COLO668 (cell line): ENCODE measurements around the gene CCM2.
"Not testable (repeated sequence)": the region's sequence is repeated elsewhere in the genome, so short reads cannot be mapped to it uniquely, and the experiment has no call there.

ENCODE experiments used
- DNase-seq: peaks from one replicate; lab custom pipeline; 2025; ENCODE audit not compliant: unreplicated experiment; lab: John Stamatoyannopoulos, UW

CCM2 gene

DNA sequence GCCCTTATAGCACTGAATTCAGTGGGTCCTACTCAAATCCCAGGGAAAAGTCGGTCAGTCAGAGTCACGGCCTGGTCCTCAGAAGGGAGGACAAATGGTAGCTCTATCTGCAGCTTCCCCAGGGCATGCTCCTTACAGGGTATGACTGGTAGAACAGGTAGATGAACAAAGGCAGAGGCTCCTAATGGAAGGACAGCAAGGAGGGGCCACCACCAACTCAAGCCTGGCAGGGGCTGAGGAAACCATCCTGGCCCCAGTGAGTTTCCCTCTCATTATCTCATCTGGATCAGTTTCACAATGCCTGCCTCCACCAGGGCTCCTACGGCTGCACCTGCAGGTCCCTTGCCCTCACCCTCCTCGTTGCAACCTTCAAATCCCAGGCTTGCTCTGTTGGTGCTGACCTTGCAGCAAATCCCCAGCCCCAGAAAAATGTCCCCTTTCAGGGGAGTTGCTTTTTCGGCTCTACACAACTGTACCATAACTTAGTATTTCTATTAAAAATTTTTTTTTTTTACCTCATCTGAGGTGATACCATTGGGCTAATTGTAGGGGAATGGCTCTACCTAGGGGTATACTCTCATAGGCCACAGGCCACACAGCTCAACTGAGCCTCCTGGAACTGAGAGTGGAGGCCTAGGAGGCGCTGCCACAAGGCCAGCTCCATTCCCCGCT is 18.8 kb upstream of the CCM2 start:
- no peak for DNase-seq

GRCh38 chr7:44982535-44982923 is 17.5 kb upstream of the CCM2 start:
- DNase-seq: no peak

DNA sequence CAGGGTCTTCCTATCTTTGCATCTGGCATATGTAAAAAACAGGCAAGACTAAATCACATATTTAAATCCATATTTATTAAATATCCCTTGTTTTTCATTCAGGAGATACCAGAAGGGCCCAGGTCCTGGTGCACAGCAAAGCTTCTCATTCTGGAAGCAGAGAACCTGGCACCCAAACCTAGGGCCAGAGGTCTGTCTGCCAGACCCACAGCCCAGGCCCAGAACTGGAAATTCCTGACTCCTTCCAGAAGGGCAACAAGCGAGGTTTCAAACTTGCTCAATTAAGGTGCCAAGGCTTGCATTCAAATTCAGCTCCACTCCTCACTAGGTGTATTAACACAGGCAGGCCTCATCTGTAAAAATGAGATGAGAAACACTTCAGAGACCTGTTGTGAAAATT is 17.0 kb upstream of the CCM2 start:
- no peak for DNase-seq

DNA sequence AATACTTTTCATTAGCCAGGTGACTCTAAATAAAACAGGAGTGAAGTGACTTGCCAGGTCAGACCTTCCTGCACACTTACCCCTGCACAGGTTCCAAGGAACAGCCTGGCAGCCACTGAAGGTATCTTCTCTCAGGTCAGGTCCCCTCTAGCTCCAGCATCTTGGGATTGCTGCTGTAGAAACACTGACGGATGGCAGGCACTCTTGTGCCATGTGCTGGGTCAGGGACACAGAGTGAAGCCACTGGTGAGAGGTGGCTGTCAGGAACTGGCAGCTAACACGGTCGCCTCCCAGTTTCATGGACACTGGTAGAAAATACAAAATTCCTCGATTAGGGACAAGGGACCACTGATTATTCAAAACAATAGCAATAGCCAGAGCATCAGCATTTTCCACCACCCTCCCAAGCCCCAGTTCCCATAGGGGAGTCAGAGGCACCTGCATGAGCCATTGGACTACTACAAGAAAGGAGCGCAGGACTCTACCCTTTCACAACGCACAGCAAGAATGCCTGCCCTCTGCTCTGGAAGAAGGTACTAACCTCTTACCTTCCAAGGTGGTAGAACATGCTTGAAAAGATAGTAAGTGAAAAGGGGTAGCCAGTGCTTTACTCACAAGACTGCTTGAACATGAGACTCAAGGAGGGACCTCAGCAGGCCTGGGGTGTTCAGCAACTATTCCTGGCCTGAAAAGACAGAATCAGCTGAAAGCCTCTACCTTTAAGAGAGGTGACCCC is 16.1 kb upstream of the CCM2 start:
- DNase-seq: no peak

- DNase-seq: no peak
These were observed 15.6 kb upstream of the CCM2 start for GRCh38 chr7:44984478-44984758.

- no peak for DNase-seq
These were observed 14.8 kb upstream of the CCM2 start for GRCh38 chr7:44985033-44985695.

GRCh38 chr7:44985900-44986217 is 14.1 kb upstream of the CCM2 start:
- no peak for DNase-seq

DNA sequence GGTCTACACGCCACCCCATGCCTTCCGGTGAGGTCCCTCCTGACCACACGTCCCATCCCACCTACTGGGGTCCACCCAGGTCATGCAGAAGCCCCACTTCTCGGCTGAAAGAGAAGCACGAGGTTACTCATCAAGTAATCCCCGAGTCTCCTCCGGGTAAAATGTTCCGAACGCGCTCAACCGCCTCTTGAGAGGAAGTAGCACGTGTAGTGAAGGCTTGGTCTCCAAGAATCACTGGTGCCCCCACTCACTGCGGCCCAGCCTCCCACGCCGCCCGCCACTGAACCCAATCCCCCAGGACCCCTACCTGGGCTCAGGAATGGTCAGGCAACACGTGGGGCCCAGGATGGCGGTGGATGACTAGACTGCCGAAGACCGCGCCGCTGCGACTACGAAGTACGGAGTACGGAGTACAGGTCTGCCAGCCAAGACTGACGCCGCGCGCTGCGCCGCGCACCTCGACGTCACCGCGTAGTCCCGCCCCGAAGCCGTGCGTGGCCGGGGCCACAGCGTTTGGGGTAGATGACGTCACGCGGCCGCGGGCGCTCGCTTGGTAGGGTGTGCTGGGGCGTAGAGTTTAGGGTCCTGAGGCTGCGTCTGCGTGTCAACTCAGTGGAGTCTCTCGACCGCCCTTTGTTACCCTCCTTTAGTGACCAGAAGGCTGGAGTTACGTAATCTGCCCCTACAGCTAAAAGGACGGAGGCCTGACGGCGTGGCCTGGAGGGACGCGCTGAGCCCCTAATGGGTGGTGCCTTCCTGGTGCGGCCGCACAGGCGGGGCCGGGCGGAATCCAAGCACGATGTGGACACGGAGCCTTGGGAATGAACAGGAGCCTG is 13.6 kb upstream of the CCM2 start:
- DNase-seq: peak; percentile 99

DNA sequence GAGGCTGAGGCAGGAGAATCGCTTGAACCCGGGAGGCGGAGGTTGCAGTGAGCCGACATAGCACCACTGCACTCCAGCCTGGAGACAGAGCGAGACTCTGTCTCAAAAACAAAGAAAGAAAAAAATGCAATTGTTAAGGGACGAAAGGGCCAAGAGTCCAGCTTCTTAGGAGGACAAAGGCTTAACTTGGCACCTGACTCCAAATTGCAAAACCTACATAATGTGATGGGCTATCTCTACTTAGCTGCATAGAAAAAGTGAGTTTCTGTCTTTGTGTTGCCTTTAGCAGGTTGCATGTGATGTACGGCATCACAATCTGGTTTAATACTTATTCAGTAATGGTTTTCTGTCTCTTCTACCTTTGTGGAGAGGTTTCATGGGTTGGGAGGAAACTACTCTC is 12.5 kb upstream of the CCM2 start:
- no peak for DNase-seq

- DNase-seq: no peak
These were observed 12.0 kb upstream of the CCM2 start for GRCh38 chr7:44987996-44988395.

GRCh38 chr7:44988701-44989100 is 11.3 kb upstream of the CCM2 start:
- no peak for DNase-seq

DNA sequence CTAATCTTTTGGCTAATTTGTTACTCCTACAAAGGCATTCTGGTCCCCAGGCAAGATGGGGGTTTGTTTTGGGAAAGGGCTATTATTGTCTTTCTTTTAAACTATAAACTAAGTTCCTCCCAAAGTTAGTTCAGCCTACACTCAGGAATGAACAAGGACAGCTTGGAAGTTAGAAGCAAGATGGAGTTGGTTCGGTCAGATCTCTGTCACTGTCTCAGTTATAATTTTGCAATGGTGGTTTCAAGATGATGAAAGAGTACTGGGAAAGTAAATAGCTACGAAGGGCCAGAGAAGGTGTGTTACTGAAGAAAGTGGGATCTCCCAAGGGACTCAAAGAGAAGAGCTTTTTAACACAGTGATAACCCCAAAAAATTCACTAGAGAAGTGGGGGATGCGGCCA is 10.9 kb upstream of the CCM2 start:
- no peak for DNase-seq

DNA sequence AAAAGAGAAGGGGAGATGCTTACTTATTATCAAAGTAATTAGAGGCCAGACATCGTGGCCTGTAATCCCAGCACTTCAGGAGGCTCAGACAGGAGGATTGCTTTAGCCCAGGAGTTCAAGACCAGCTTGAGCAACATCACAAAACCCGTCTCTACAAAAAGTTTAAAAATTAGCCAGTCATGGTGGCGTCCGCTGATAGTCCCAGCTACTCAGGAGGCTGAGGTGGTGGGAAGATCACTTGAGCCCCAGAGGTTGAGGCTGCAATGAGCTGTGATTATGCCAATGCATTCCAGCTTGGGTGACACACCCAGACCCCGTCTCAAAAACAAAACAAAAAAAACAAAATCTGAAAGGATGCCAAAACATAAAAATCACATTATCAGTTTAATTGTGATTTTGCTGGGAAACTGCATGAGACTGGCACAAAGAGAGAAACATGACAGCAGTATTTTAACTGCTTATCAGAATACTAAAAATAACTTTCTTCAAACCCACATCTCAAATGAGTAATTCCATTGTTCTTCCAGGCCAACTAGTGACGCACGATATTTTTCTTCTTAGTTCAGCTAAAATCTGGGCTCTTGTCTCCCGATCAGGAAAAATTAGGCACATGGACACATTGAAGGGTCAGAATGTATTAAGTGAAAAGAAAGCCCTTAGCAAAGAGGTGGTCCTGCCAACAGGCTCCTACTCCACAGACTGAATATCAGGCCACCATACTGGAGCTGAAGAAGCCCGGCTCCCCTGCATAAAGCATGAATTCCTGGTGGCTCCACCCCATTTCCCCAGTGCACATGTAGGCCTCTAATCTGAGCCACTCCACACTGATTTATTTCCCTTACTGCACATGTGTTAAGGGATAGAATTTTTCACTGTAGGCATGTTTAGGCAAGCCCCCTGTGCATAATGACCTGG is 9.6 kb upstream of the CCM2 start:
- peak; percentile 30 for DNase-seq

DNA sequence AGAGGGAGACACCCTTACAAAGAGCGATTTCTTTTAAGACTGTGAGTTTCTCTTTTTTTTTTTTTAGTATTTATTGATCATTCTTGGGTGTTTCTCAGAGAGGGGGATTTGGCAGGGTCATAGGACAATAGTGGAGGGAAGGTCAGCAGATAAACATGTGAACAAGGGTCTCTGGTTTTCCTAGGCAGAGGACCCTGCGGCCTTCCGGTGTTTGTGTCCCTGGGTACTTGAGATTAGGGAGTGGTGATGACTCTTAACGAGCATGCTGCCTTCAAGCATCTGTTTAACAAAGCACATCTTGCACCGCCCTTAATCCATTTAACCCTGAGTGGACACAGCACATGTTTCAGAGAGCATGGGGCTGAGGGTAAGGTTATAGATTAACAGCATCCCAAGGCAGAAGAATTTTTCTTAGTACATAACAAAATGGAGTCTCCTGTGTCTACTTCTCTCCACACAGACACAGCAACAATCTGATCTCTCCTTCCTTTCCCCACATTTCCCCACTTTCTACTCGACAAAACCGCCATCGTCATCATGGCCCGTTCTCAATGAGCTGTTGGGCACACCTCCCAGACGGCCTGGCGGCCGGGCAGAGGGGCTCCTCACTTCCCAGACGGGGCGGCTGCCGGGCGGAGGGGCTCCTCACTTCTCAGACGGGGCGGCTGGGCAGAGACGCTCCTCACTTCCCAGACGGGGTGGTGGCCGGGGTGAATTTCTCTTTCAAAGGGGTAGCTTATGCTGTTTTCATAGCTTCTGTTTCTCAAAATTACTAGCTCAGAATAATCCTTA is 7.8 kb upstream of the CCM2 start:
- DNase-seq: not testable (repeated sequence)

GRCh38 chr7:44994877-44995554 is 5.0 kb upstream of the CCM2 start:
- no peak for DNase-seq

GRCh38 chr7:44995555-44996493 is 4.2 kb upstream of the CCM2 start:
- DNase-seq: no peak

- no peak for DNase-seq
These were observed 1.7 kb upstream of the CCM2 start for GRCh38 chr7:44998153-44998871.
